CD8-positive, alpha-beta memory T cell (primary cell): ENCODE data around the gene ATP13A3. TPM values are rescaled to one million over a fixed set of nuclear protein-coding genes. Genes with fewer than 3 reads are reported as not detected.

ENCODE experiments used
- CTCF ChIA-PET: fragments of 350-600 bp; sonication (Branson Sonifier 250); formaldehyde crosslinking; loops from one replicate; lab custom pipeline; 2021; ENCODE audit warnings: antibody characterized with exemption; lab: Charles Lee
- POLR2A ChIA-PET: fragments of 350-600 bp; sonication (Branson Sonifier 250); formaldehyde crosslinking; loops from one replicate; lab custom pipeline; 2021; ENCODE audit warnings: antibody characterized with exemption; lab: Charles Lee
- DNase-seq, 5 donors: peaks; one replicate each; pipeline versions ENCODE4 v3.0.0 to v3.0.0-alpha.2; 2020 to 2022; ENCODE audit warnings: mixed read lengths in 1 of 5
- H3K27ac ChIP-seq: one replicate; pipeline ENCODE4 v1.7.0; 2013; ENCODE audit warnings: low read depth, mild to moderate bottlenecking, low read length, moderate library complexity
- H3K27me3 ChIP-seq: 2 replicates; pipeline ENCODE4 v1.7.0; 2013; ENCODE audit warnings: low read length, mild to moderate bottlenecking; ENCODE audit not compliant: insufficient read depth, poor library complexity, severe bottlenecking
- H3K36me3 ChIP-seq: 2 replicates; pipeline ENCODE4 v1.7.0; 2013; ENCODE audit warnings: mild to moderate bottlenecking, low read length, moderate library complexity; ENCODE audit not compliant: insufficient read depth
- H3K4me1 ChIP-seq: 2 replicates; pipeline ENCODE4 v1.7.0; 2013; ENCODE audit warnings: mild to moderate bottlenecking, low read length, moderate library complexity; ENCODE audit not compliant: insufficient read depth
- H3K4me3 ChIP-seq: 2 replicates; pipeline ENCODE4 v1.7.0; 2013; ENCODE audit warnings: mild to moderate bottlenecking, low read length
- H3K9me3 ChIP-seq: 2 replicates; pipeline ENCODE4 v1.7.0; 2013; ENCODE audit warnings: mild to moderate bottlenecking, low read length
- H3K27ac Mint-ChIP-seq, 8 donors: one replicate each; pipeline ENCODE4 v1.8.0; 2020 to 2021; ENCODE audit warnings: mixed read lengths in 8 of 8, mild to moderate bottlenecking in 6 of 8, inconsistent platforms in 3 of 8, moderate library complexity in 3 of 8
- H3K27me3 Mint-ChIP-seq, 2 donors: one replicate each; pipeline ENCODE4 v1.8.0; 2020 to 2021; ENCODE audit warnings: mixed read lengths in 2 of 2, mild to moderate bottlenecking in 1 of 2, moderate library complexity in 1 of 2
- H3K36me3 Mint-ChIP-seq, 3 donors: one replicate each; pipeline ENCODE4 v1.8.0; 2020 to 2021; ENCODE audit warnings: mixed read lengths in 3 of 3, inconsistent platforms in 1 of 3, mild to moderate bottlenecking in 1 of 3
- H3K4me1 Mint-ChIP-seq, 3 donors: one replicate each; pipeline ENCODE4 v1.8.0; 2020 to 2021; ENCODE audit warnings: mixed read lengths in 3 of 3, inconsistent platforms in 1 of 3, mild to moderate bottlenecking in 1 of 3
- H3K4me3 Mint-ChIP-seq, 7 donors: one replicate each; pipeline ENCODE4 v1.8.0; 2020 to 2021; ENCODE audit warnings: mixed read lengths in 7 of 7, mild to moderate bottlenecking in 6 of 7, moderate library complexity in 4 of 7, inconsistent platforms in 2 of 7
- H3K9me3 Mint-ChIP-seq, 5 donors: one replicate each; pipeline ENCODE4 v1.8.0; 2020 to 2022; ENCODE audit warnings: mixed read lengths in 5 of 5, mild to moderate bottlenecking in 3 of 5, moderate library complexity in 2 of 5, inconsistent platforms in 1 of 5
- polyA plus RNA-seq: library from polyadenylated mRNA; unstranded; fragments of 300-500 nt; fragmentation: Illumina TruSeq; gene quantifications from one replicate; pipeline ENCODE4 v1.2.3, GENCODE V29; 2021
- total RNA-seq, 2 experiments: library from RNA; stranded (reverse); gene quantifications; one replicate each; pipeline ENCODE4 v1.2.3, GENCODE V29; 2021

The ATP13A3 gene
- total and polyA plus RNA-seq, 3 experiments from 2014 or later, result 10.5 to 165 (median 144) TPM

- no peaks in the 10 kb centered on the region for H3K36me3 ChIP-seq
- H3K4me1 Mint-ChIP-seq, result peaks cover 0 to 7% (median 4%) of the 10 kb centered on the region in 3 donors
- CTCF ChIA-PET, result interaction anchor here (1.3 to 6.2 kb wide), 3 partner anchors 11 to 72 kb away, joined by 3 to 39 read pairs (median 3); no protein-coding TSS in a partner anchor
- H3K27ac Mint-ChIP-seq, result peak overlapping the region in 1 of 8 donors; percentile 51
- H3K27ac ChIP-seq, result no peak overlapping the region
- no peak overlapping the region for H3K4me3 Mint-ChIP-seq
- H3K4me1 ChIP-seq, result no peaks in the 10 kb centered on the region
- no peak overlapping the region for H3K4me3 ChIP-seq
- no peak for DNase-seq
- H3K9me3 ChIP-seq, result no peaks in the 10 kb centered on the region
- peaks cover 0 to 24% (median 10%) of the 10 kb centered on the region in 3 donors for H3K36me3 Mint-ChIP-seq
- POLR2A ChIA-PET, result no interaction called here
- no peaks in the 10 kb centered on the region for H3K27me3 ChIP-seq
- no peaks in the 10 kb centered on the region for H3K27me3 Mint-ChIP-seq
- no peaks in the 10 kb centered on the region for H3K9me3 Mint-ChIP-seq
These were observed 81.0 kb downstream of the ATP13A3 start for GRCh38 chr3:194405766-194406165.

- no peak overlapping the region for H3K4me3 ChIP-seq
- Mint-ChIP-seq H3K9me3 (no peaks in the 10 kb centered on the region), H3K4me3 (no peak overlapping the region), H3K4me1 (peaks cover 2 to 13% (median 9%) of the 10 kb centered on the region in 3 donors), H3K36me3 (peaks cover 0 to 22% (median 10%) of the 10 kb centered on the region in 3 donors), H3K27me3 (peaks cover 0 to 6% of the 10 kb centered on the region in 2 donors), H3K27ac (peak overlapping the region in 1 of 8 donors; percentile 58)
- no peaks in the 10 kb centered on the region for H3K27me3 ChIP-seq
- H3K36me3 ChIP-seq, result no peaks in the 10 kb centered on the region
- ChIA-PET CTCF (interaction anchor here (0.7 to 6.2 kb wide), 7 partner anchors 9 to 1588 kb away, joined by 3 to 39 read pairs (median 5); no protein-coding TSS in a partner anchor), POLR2A (no interaction called here)
- H3K4me1 ChIP-seq, result peaks cover 5% of the 10 kb centered on the region
- peak in 2 of 5 donors; percentile 21 to 62 for DNase-seq
- no peak overlapping the region for H3K27ac ChIP-seq
- H3K9me3 ChIP-seq, result no peaks in the 10 kb centered on the region
These were observed 82.2 kb downstream of the ATP13A3 start for GRCh38 chr3:194404365-194405140.

- no peak overlapping the region for H3K27ac Mint-ChIP-seq
- no peaks in the 10 kb centered on the region for H3K36me3 ChIP-seq
- CTCF ChIA-PET, result interaction anchor here (1.5 kb wide), 1 partner anchor 58 kb away, joined by 3 read pairs; no protein-coding TSS in a partner anchor
- no peak for DNase-seq
- no peak overlapping the region for H3K27ac ChIP-seq
- peaks cover 14 to 36% (median 35%) of the 10 kb centered on the region in 3 donors for H3K4me1 Mint-ChIP-seq
- H3K27me3 Mint-ChIP-seq, result peaks cover 0 to 18% of the 10 kb centered on the region in 2 donors
- H3K4me3 Mint-ChIP-seq, result no peak overlapping the region
- peaks cover 20% of the 10 kb centered on the region for H3K4me1 ChIP-seq
- H3K36me3 Mint-ChIP-seq, result peaks cover 0 to 8% (median 3%) of the 10 kb centered on the region in 3 donors
- POLR2A ChIA-PET, result no interaction called here
- no peaks in the 10 kb centered on the region for H3K27me3 ChIP-seq
- no peak overlapping the region for H3K4me3 ChIP-seq
- H3K9me3 Mint-ChIP-seq, result no peaks in the 10 kb centered on the region
- H3K9me3 ChIP-seq, result no peaks in the 10 kb centered on the region
These were observed 84.9 kb downstream of the ATP13A3 start for GRCh38 chr3:194401868-194402329.

- Mint-ChIP-seq H3K27ac (no peak overlapping the region), H3K4me3 (no peak overlapping the region), H3K9me3 (no peaks in the 10 kb centered on the region), H3K36me3 (peaks cover 0 to 8% (median 3%) of the 10 kb centered on the region in 3 donors), H3K4me1 (peaks cover 15 to 39% (median 35%) of the 10 kb centered on the region in 3 donors), H3K27me3 (peaks cover 1 to 18% of the 10 kb centered on the region in 2 donors)
- no peaks in the 10 kb centered on the region for H3K9me3 ChIP-seq
- H3K36me3 ChIP-seq, result no peaks in the 10 kb centered on the region
- no peaks in the 10 kb centered on the region for H3K27me3 ChIP-seq
- CTCF ChIA-PET, result no interaction called here
- H3K4me3 ChIP-seq, result no peak overlapping the region
- POLR2A ChIA-PET, result no interaction called here
- peaks cover 20% of the 10 kb centered on the region for H3K4me1 ChIP-seq
- no peak for DNase-seq
- H3K27ac ChIP-seq, result no peak overlapping the region
These were observed 85.5 kb downstream of the ATP13A3 start for GRCh38 chr3:194401346-194401745.

GRCh38 chr3:194399874-194400411, 86.9 kb downstream of the ATP13A3 start:
- Mint-ChIP-seq H3K27ac (peak overlapping the region in 1 of 8 donors; percentile 50), H3K4me1 (peaks cover 22 to 53% (median 35%) of the 10 kb centered on the region in 3 donors), H3K4me3 (peak overlapping the region in 2 of 7 donors; percentile 37 to 65), H3K27me3 (peaks cover 6 to 19% of the 10 kb centered on the region in 2 donors), H3K36me3 (peaks cover 0 to 3% (median 0%) of the 10 kb centered on the region in 3 donors), H3K9me3 (no peaks in the 10 kb centered on the region)
- POLR2A ChIA-PET, result interaction anchor here (0.6 kb wide), 1 partner anchor 15 kb away, joined by 6 read pairs; no protein-coding TSS in a partner anchor
- no peaks in the 10 kb centered on the region for H3K36me3 ChIP-seq
- H3K27ac ChIP-seq, result no peak overlapping the region
- no peaks in the 10 kb centered on the region for H3K27me3 ChIP-seq
- H3K9me3 ChIP-seq, result no peaks in the 10 kb centered on the region
- DNase-seq, result no peak
- H3K4me1 ChIP-seq, result peaks cover 27% of the 10 kb centered on the region
- CTCF ChIA-PET, result no interaction called here
- H3K4me3 ChIP-seq, result no peak overlapping the region

- no peak for DNase-seq
- Mint-ChIP-seq H3K4me1 (peaks cover 22 to 54% (median 28%) of the 10 kb centered on the region in 3 donors), H3K27me3 (peaks cover 6 to 23% of the 10 kb centered on the region in 2 donors), H3K36me3 (peaks cover 0 to 2% (median 0%) of the 10 kb centered on the region in 3 donors), H3K27ac (peak within 1 kb of the TSS in 3 of 8 donors; percentile 29 to 59 (median 50)), H3K4me3 (peak within 1 kb of the TSS; percentile 79 to 91 (median 83)), H3K9me3 (no peaks in the 10 kb centered on the region)
- CTCF ChIA-PET, result interaction anchor here (1.7 to 2.9 kb wide), 2 partner anchors 55 to 65 kb away, joined by 9 to 14 read pairs; no protein-coding TSS in a partner anchor
- H3K4me1 ChIP-seq, result peaks cover 27% of the 10 kb centered on the region
- no peaks in the 10 kb centered on the region for H3K36me3 ChIP-seq
- no peaks in the 10 kb centered on the region for H3K9me3 ChIP-seq
- no peak within 1 kb of the TSS for H3K27ac ChIP-seq
- POLR2A ChIA-PET, result no interaction called here
- peak within 1 kb of the TSS; percentile 86 for H3K4me3 ChIP-seq
- no peaks in the 10 kb centered on the region for H3K27me3 ChIP-seq
These were observed 87.6 kb downstream of the ATP13A3 start, which contains the start of gene GP5 for GRCh38 chr3:194399166-194399565. Gene GP5 (minus strand): TSS chr3:194399266. CDS start chr3:194398282, 984 bp downstream.

- no peak overlapping the region for H3K27ac ChIP-seq
- CTCF ChIA-PET, result interaction anchor here (0.9 to 2.9 kb wide), 8 partner anchors 9 to 82 kb away, joined by 3 to 14 read pairs (median 4); no protein-coding TSS in a partner anchor
- H3K9me3 Mint-ChIP-seq, result no peaks in the 10 kb centered on the region
- peak overlapping the region; percentile 79 to 91 (median 83) for H3K4me3 Mint-ChIP-seq
- no peaks in the 10 kb centered on the region for H3K36me3 ChIP-seq
- peaks cover 6 to 23% of the 10 kb centered on the region in 2 donors for H3K27me3 Mint-ChIP-seq
- no peaks in the 10 kb centered on the region for H3K9me3 ChIP-seq
- H3K27ac Mint-ChIP-seq, result peak overlapping the region in 1 of 8 donors; percentile 53
- peak in 2 of 5 donors; percentile 19 to 61 for DNase-seq
- peaks cover 0 to 2% (median 0%) of the 10 kb centered on the region in 3 donors for H3K36me3 Mint-ChIP-seq
- H3K4me1 ChIP-seq, result peaks cover 27% of the 10 kb centered on the region
- POLR2A ChIA-PET, result interaction anchor here (0.5 to 1.4 kb wide), 2 partner anchors 60 to 186 kb away, joined by 7 read pairs; no protein-coding TSS in a partner anchor
- H3K4me1 Mint-ChIP-seq, result peaks cover 22 to 54% (median 28%) of the 10 kb centered on the region in 3 donors
- peak overlapping the region; percentile 86 for H3K4me3 ChIP-seq
- no peaks in the 10 kb centered on the region for H3K27me3 ChIP-seq
These were observed 89.0 kb downstream of the ATP13A3 start for GRCh38 chr3:194397757-194398312.
